GM23248 (cell line): Measurements from ENCODE around the gene H1-8.

Experiments
- EZH2 ChIP-seq: fragments of 200-600 bp; sonication (generic); IDR thresholded peaks from 2 replicates; pipeline ENCODE4 v1.6.1; 2018; ENCODE audit warnings: antibody characterized with exemption, mild to moderate bottlenecking; ENCODE audit not compliant: insufficient read depth, poor library complexity, severe bottlenecking
- EZH2phosphoT487 ChIP-seq: fragments of 200-600 bp; sonication (generic); IDR thresholded peaks from 2 replicates; pipeline ENCODE4 v1.6.1; 2018; ENCODE audit warnings: antibody characterized with exemption, moderate library complexity, mild to moderate bottlenecking, low read depth; ENCODE audit not compliant: insufficient read depth

- no peak for TF ChIP-seq EZH2
- no peak for TF ChIP-seq EZH2phosphoT487
Measured at GRCh38 chr3:129556358-129556695, 13.4 kb downstream of the H1-8 start.
